Measurements from ENCODE around the gene BRPF3. TPM values are rescaled to one million over a fixed set of nuclear protein-coding genes. Genes with fewer than 3 reads are reported as not detected.

BRPF3 gene
- total RNA-seq, 1 donor from 2014 or later = 28.2 TPM

- H3K4me3 Mint-ChIP-seq (ENCODE audit: unreplicated experiment) = no peak overlapping the region
- no peak overlapping the region for H3K27ac Mint-ChIP-seq (ENCODE audit: unreplicated experiment)
These were observed 71.4 kb downstream of the BRPF3 start for GRCh38 chr6:36267731-36268477.

GRCh38 chr6:36268478-36269275, 72.1 kb downstream of the BRPF3 start:
- peaks cover 1% of the 10 kb centered on the region for H3K36me3 Mint-ChIP-seq (ENCODE audit: low read depth)
- H3K27me3 Mint-ChIP-seq (ENCODE audit: low read depth) = peaks cover 28% of the 10 kb centered on the region
- no peak for DNase-seq (ENCODE audit: low spot score)
- H3K27ac Mint-ChIP-seq (ENCODE audit: unreplicated experiment) = no peak overlapping the region
- TF ChIP-seq CTCF (IDR thresholded peaks at IDR 0.05) = no peak
- H3K4me3 Mint-ChIP-seq (ENCODE audit: unreplicated experiment) = no peak overlapping the region
- H3K9me3 Mint-ChIP-seq (ENCODE audit: low read depth) = peaks cover 5% of the 10 kb centered on the region
- no peaks in the 10 kb centered on the region for H3K4me1 Mint-ChIP-seq (ENCODE audit: low read depth)

More at GRCh38 chr6:36267731-36268477, 71.4 kb downstream of the BRPF3 start:
- peaks cover 1% of the 10 kb centered on the region for H3K36me3 Mint-ChIP-seq (ENCODE audit: low read depth)
- peaks cover 5% of the 10 kb centered on the region for H3K9me3 Mint-ChIP-seq (ENCODE audit: low read depth)
- DNase-seq (ENCODE audit: low spot score) = no peak
- H3K27me3 Mint-ChIP-seq (ENCODE audit: low read depth) = peaks cover 23% of the 10 kb centered on the region
- no peaks in the 10 kb centered on the region for H3K4me1 Mint-ChIP-seq (ENCODE audit: low read depth)
- TF ChIP-seq CTCF (IDR thresholded peaks at IDR 0.05) = no peak

GRCh38 chr6:36269834-36270705, 73.5 kb downstream of the BRPF3 start, which contains the start of gene PNPLA1:
Gene PNPLA1, plus strand, starts transcription at chr6:36270060. Its CDS starts 400 bp downstream, at chr6:36270460.
- Mint-ChIP-seq H3K4me1 (ENCODE audit: low read depth) (no peaks in the 10 kb centered on the region), H3K27me3 (ENCODE audit: low read depth) (peaks cover 37% of the 10 kb centered on the region), H3K9me3 (ENCODE audit: low read depth) (peaks cover 5% of the 10 kb centered on the region), H3K4me3 (ENCODE audit: unreplicated experiment) (no peak within 1 kb of the TSS), H3K36me3 (ENCODE audit: low read depth) (peaks cover 1% of the 10 kb centered on the region), H3K27ac (ENCODE audit: unreplicated experiment) (no peak within 1 kb of the TSS)
- no peak for TF ChIP-seq CTCF (IDR thresholded peaks at IDR 0.05)
- DNase-seq (ENCODE audit: low spot score) = no peak

GRCh38 chr6:36272234-36272633, 75.7 kb downstream of the BRPF3 start:
- no peak for TF ChIP-seq CTCF (IDR thresholded peaks at IDR 0.05)
- no peak for DNase-seq (ENCODE audit: low spot score)
- Mint-ChIP-seq H3K4me1 (ENCODE audit: low read depth) (no peaks in the 10 kb centered on the region), H3K27ac (ENCODE audit: unreplicated experiment) (no peak overlapping the region), H3K4me3 (ENCODE audit: unreplicated experiment) (no peak overlapping the region), H3K36me3 (ENCODE audit: low read depth) (peaks cover 1% of the 10 kb centered on the region), H3K27me3 (ENCODE audit: low read depth) (peaks cover 50% of the 10 kb centered on the region), H3K9me3 (ENCODE audit: low read depth) (no peaks in the 10 kb centered on the region)
